Ammon's horn (tissue), 1 donor: Measurements from ENCODE around the gene NPEPPS.

Source experiments
- DNase-seq: peaks from one replicate; pipeline ENCODE4 v3.0.0-alpha.2; 2016; ENCODE audit warnings: low spot score

NPEPPS gene

GRCh38 chr17:47628014-47628566 lies 97.2 kb downstream of the NPEPPS start:
- no peak for DNase-seq

DNA sequence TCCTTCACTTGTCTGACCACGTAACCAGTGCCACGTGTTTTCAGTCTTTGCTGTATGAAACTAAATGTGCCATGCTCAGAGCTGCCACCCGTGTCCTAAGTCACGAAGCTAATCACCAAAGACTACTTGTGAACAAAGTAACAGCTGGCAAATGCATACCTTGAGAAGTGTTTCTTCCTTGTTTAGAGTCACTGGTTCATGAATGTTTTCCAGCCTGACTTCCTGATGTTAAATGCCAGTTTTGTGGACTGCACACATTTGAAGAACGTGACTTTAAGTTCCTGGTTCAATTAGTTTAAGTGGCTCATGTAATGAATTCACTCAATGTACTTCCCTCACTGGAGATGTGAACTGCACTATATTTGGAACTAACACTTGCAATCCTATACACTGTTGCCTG lies 98.9 kb downstream of the NPEPPS start:
- DNase-seq = no peak

GRCh38 chr17:47630614-47631013 lies 99.7 kb downstream of the NPEPPS start:
- no peak for DNase-seq

DNA sequence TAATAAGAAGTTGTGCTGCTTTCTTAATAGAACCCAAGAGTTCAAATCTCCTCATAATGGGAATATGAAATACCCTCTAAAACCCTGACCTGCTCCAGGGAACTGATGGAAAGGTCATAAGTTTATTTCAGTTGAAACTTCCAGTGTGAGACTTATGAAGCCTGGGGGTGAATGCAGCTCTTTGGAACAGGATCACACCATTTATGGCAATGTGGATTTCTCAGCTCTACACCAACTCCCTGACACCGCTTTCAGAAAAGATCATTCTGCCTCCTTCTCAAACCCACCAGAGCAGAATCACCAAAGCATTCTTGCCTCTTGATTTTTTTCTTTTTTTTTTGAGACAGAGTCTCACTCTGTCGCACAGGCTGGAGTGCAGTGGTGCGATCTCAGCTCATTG lies 102.1 kb downstream of the NPEPPS start:
- DNase-seq = no peak

GRCh38 chr17:47633996-47634395 lies 103.1 kb downstream of the NPEPPS start:
- DNase-seq = no peak

GRCh38 chr17:47634870-47635269 lies 104.0 kb downstream of the NPEPPS start:
- DNase-seq = no peak

DNA sequence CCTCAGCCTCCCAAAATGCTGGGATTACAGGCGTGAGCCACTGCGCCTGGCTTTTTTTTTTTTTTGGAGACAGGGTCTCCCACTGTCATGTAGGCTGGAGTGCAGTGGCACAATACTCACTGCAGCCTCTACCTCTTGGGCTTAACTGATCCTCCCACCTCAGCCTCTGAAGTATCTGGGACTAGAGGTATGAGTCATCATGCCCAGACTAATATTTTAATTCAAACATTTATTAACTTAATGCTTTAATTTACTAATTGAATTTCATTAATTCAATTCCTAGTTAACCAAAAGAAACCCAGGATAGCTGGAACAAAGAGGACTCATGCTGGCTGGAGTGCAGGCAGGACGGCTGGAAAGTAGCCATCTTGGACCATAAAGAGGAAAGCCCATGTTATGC lies 104.8 kb downstream of the NPEPPS start:
- no peak for DNase-seq

- DNase-seq = no peak
Observed at GRCh38 chr17:47636273-47637030, 105.5 kb downstream of the NPEPPS start.

DNA sequence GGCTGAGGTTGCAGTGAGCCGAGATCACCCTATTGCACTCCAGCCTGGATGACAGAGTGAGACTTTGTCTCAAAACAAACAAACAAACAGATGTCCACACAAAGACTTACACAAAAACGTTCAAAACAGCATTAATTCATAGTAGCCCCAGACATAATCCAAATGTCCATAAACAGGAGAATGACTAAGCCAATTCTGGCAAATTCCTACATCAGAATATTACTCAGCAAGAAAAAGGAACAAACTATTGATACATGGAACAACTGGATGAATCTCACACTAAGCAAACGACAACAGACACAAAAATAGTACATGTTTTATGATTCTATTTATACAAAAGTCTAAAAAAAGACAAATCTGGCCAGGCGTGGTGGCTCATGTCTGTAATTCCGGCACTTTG lies 108.0 kb downstream of the NPEPPS start:
- DNase-seq = no peak

- no peak for DNase-seq
Observed at GRCh38 chr17:47640076-47640475, 109.2 kb downstream of the NPEPPS start.

GRCh38 chr17:47641202-47641601 lies 110.3 kb downstream of the NPEPPS start:
- DNase-seq = no peak

GRCh38 chr17:47643116-47643515 lies 112.2 kb downstream of the NPEPPS start:
- no peak for DNase-seq

- DNase-seq = no peak
Observed at GRCh38 chr17:47644324-47644723, 113.4 kb downstream of the NPEPPS start.

DNA sequence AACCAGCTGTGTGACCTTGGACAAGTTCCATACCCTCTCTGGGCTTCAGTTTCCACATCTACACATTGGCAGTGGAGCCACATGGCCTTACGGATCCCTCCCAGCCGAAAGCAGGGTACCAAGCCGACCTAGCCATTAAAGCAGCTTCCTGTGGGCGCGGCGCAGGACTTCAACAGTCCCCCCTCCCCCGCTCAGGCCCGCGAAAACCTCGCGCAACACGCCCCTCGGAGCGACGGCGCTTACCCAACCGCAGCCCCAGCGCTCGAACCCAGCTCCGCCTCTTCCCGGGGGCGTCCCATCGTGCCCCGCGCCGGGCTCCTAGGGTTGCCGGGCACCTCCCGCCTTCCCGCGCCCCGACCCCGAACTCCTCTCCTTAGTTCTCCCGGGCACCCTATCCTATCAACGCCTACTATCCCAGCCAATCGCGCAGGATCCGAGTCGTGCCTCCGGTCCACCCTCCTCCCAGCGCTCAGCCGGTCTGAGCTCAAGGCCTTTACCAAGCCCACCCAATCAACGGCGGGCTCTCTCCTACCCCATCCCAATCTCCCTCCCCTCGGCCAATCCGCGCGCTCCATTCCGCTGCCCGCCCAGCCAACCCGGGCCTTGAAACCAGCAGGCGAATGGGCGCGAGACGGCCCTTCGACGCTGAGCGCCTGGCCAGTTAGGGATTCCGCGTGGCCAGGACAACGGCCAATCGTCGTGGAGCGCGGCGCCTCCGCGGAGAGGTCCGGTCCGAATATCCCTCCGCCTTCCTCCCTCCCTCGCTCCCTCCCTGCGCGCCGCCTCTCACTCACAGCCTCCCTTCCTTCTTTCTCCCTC lies 118.5 kb downstream of the NPEPPS start, which contains the start of gene KPNB1:
TSS of gene KPNB1 (plus strand) at position 767 of the 819 bp plus-strand sequence. CDS start 326 bp downstream, outside the sequence.
- DNase-seq = peak; percentile 100

GRCh38 chr17:47649972-47650524 lies 119.1 kb downstream of the NPEPPS start:
- DNase-seq = no peak

DNA sequence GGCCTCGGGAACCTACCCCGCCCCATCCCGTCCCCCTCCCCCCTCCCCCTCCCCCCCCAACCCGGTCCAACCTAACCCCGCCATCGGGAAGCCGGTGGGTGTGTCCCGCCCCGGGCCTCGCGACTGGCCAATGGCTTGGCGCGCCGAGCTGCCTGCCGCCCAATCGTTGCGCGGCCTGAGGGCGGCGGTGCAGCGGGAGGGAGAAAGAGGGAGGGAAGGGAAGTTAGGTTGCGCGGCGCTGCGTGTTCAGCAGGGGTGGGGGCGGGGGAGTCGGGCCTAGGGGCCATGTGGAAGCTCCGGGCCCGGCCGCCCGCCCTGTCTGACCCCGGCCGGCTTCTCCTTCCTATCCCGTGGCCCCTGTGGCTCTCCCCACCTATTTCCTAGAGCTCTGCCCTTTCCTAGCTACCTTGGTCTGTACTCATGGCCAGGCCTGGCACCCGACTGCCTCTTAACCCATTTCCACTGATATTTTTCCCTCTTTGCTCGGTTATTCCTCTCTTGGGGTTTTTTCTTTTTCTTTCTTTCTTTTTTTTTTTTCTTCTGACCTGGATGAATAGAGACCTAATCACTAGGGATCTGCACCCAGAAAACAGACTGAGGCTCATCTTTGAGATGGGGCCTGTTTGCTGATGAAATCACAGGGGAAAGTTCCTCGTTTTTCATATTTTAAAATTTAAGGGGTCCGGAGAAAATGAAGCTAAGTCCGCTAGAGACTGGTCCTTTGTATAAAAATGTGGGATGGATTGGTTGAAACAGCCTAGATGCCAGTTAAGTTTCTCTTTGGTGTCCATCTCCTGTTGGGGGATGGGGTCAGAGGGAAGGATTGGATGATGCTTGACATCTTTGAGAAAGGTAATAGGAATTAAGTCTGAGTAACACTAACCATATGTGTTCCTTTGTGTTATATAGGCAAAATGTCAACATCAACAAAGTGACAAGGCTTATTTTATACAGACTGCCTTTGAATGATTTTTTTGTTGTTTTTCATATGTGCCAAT lies 119.9 kb downstream of the NPEPPS start:
- peak; percentile 98 for DNase-seq

DNA sequence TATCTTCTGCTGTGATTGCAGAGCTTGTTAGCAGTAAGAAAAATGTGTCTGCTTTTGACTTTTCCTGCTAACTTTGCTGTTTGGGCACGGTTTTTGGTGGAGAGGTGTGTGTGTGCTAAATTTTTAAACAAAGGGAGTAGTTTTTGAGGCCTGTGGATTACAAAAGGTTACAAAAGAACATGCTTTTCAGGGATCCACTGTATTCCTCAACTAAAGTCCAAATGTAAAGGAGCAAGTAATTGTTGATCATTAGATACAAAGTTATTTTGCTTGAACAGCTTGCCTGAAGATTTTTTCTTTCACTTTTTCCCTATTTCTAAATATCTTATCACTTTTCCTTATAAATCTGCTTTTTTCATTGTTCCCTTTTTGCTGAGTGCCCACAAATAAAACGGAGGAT lies 120.8 kb downstream of the NPEPPS start:
- DNase-seq = no peak

GRCh38 chr17:47652570-47652969 lies 121.7 kb downstream of the NPEPPS start:
- DNase-seq = no peak

GRCh38 chr17:47653442-47653841 lies 122.5 kb downstream of the NPEPPS start:
- DNase-seq = no peak

DNA sequence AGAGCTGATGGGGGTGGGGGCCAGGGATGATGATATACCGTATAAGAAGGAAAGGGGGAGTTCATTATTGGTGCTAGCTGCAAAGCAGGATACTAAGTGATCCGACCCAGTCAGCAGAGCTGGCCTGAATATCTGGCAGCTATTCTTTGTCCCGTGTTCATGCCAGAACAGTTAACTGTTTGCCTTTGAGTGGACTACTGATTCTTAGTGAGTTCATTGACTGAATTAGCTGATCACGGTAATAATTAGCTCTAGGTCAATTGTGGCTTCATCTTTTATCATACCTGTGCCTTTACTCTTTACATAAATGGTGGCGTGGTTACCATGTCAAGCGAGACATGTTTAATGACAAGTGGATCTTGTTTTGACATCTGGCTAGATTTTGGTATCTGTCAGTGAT lies 124.1 kb downstream of the NPEPPS start:
- DNase-seq = no peak

DNA sequence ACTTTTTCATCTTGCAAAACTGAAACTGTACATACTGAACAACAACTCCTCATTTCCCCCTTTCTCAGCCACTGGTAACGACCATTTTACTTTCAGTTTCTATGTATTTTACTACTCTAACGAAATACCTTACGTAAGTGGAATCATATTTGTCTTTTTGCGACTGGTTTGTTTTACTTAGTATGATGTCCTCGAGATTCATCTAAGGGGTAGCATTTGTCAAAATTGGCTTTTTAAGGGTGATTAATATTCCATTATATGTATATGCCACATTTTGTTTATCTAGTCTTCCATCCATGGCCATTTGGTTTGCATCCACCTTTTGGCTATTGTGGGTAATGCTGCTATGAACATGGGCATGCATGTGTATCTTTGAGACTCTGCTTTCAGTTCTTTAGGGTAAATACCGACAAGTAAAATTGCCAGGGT lies 129.2 kb downstream of the NPEPPS start:
- DNase-seq = no peak
